K562 (cell line): Measurements from ENCODE around the gene TFAP2A. TPM values are rescaled to one million over a fixed set of nuclear protein-coding genes. Genes with fewer than 3 reads are reported as not detected.

Experiments
- ARID4B ChIP-seq: sonication (generic); formaldehyde crosslinking; IDR thresholded peaks from 2 replicates; pipeline ENCODE4 v1.8.0; 2022; ENCODE audit warnings: mild to moderate bottlenecking, missing genetic modification reagents
- ATF3 ChIP-seq, 2 experiments: fragments of 450-650 bp in 1 of 2; sonication (generic) in 1 of 2; formaldehyde crosslinking in 1 of 2; IDR thresholded peaks in 1 of 2; conservative IDR thresholded peaks in 1 of 2; 2 replicates each; pipeline versions ENCODE4 v1.6.1 to v1.8.1; 2016 to 2023; ENCODE audit warnings: mild to moderate bottlenecking in 2 of 2, moderate library complexity in 2 of 2, inconsistent platforms in 1 of 2, missing genetic modification reagents in 1 of 2
- BCL6 ChIP-seq: fragments of 250-450 bp; sonication (Bioruptor Pico); IDR thresholded peaks from 2 replicates; pipeline ENCODE4 v1.4.0; 2020
- BHLHE40 ChIP-seq: IDR thresholded peaks from 2 replicates; pipeline ENCODE4 v1.6.1; 2011; ENCODE audit warnings: low read length, improper control_type of control experiment
- CEBPZ ChIP-seq: fragments of 150-350 bp; IDR thresholded peaks from 2 replicates; pipeline ENCODE4 v1.6.1; 2014; ENCODE audit warnings: low read depth, mild to moderate bottlenecking, low read length, borderline replicate concordance
- CREBBP ChIP-seq: IDR thresholded peaks from one replicate; pipeline ENCODE4 v1.6.1; 2012; ENCODE audit warnings: low read depth, mild to moderate bottlenecking, control low read depth, inconsistent platforms, low read length
- HDAC1 ChIP-seq, 2 experiments: fragments of 450-650 bp; IDR thresholded peaks; 2 replicates each; pipeline ENCODE4 v1.6.1; 2016 to 2017; ENCODE audit warnings: inconsistent platforms in 1 of 2, mild to moderate bottlenecking in 1 of 2, moderate library complexity in 1 of 2
- IFI16 ChIP-seq: fragments of 250-450 bp; sonication (Bioruptor Pico); IDR thresholded peaks from 2 replicates; pipeline ENCODE4 v2.1.2; 2022; ENCODE audit warnings: mild to moderate bottlenecking, inconsistent platforms
- MYC ChIP-seq, 2 experiments: fragments of 250-450 bp in 1 of 2; sonication (Bioruptor Pico) in 1 of 2; IDR thresholded peaks; 2 replicates each; pipeline versions ENCODE4 v1.5.1 to v1.6.1; 2012 to 2021; ENCODE audit warnings: low read depth in 2 of 2, borderline replicate concordance in 1 of 2, improper control_type of control experiment in 1 of 2, low read length in 1 of 2, mild to moderate bottlenecking in 1 of 2, moderate library complexity in 1 of 2
- NRF1 ChIP-seq, 2 experiments: fragments of 450-650 bp; IDR thresholded peaks in 1 of 2; conservative IDR thresholded peaks in 1 of 2; 2 replicates each; pipeline ENCODE4 v1.6.1; 2014; ENCODE audit warnings: mild to moderate bottlenecking in 2 of 2
- POLR3A ChIP-seq: IDR thresholded peaks from 2 replicates; pipeline ENCODE4 v1.6.1; 2011; ENCODE audit warnings: borderline replicate concordance, mild to moderate bottlenecking, moderate library complexity; ENCODE audit not compliant: insufficient read length, insufficient read depth; ENCODE audit errors: extremely low read depth
- RHOXF2B ChIP-seq: fragments of 250-450 bp; sonication (Bioruptor Pico); conservative IDR thresholded peaks from 2 replicates; pipeline ENCODE4 v1.5.1; 2021
- SMARCC2 ChIP-seq: fragments of 450-650 bp; IDR thresholded peaks from 2 replicates; pipeline ENCODE4 v1.6.1; 2017; ENCODE audit warnings: antibody characterized with exemption, moderate library complexity, mild to moderate bottlenecking, low read depth
- TOE1 ChIP-seq, 2 experiments: fragments of 450-650 bp in 1 of 2; sonication (generic) in 1 of 2; formaldehyde crosslinking in 1 of 2; IDR thresholded peaks; 2 replicates each; pipeline versions ENCODE4 v1.7.1 to v1.8.0; 2016 to 2022; ENCODE audit warnings: borderline replicate concordance in 2 of 2, mild to moderate bottlenecking in 2 of 2, antibody characterized with exemption in 1 of 2, inconsistent platforms in 1 of 2, low read depth in 1 of 2, missing genetic modification reagents in 1 of 2, moderate library complexity in 1 of 2
- ZNF282 ChIP-seq: sonication (generic); formaldehyde crosslinking; IDR thresholded peaks from 2 replicates; pipeline ENCODE4 v1.8.1; 2023; ENCODE audit warnings: missing genetic modification reagents
- ZNF316 ChIP-seq: fragments of 450-650 bp; IDR thresholded peaks from 2 replicates; pipeline ENCODE4 v1.6.1; 2016
- ZNF764 ChIP-seq: fragments of 250-450 bp; sonication (Bioruptor Pico); IDR thresholded peaks from 2 replicates; pipeline ENCODE4 v1.4.0; 2020; ENCODE audit warnings: low read depth, mild to moderate bottlenecking, moderate library complexity
- polyA plus RNA-seq, 8 experiments: library from polyadenylated mRNA; depleted of rRNA in 4 of 8; stranded (reverse) in 5 of 8; unstranded in 3 of 8; fragments of >200 nt; fragmentation: Nextera tagmentation in 2 of 8; fragmentation: Illumina TruSeq in 1 of 8; extraction: Ambion mirVana in 2 of 8; extraction: Trizol in 1 of 8; gene quantifications; 2 replicates each; pipeline versions ENCODE4 v1.2.1 to v1.2.3, GENCODE V29; 2011 to 2014; ENCODE audit warnings: inconsistent platforms in 1 of 8, missing spikeins in 1 of 8
- total RNA-seq, 7 experiments: library from RNA; depleted of rRNA in 6 of 7; stranded (reverse); fragments of >200 nt in 6 of 7; fragmentation: Illumina TruSeq in 2 of 7; extraction: Trizol in 2 of 7; gene quantifications; 2 replicates each; pipeline versions ENCODE4 v1.2.1 to v1.2.3, GENCODE V29; 2011 to 2021; ENCODE audit warnings: low replicate concordance in 1 of 7

The TFAP2A gene
- total and polyA plus RNA-seq, 9 of the 15 experiments (the other 6 are each of a cell fraction or from before 2014, with no cell fraction given): 0.14 to 0.53 (median 0.19) TPM; not detected in 1

- no peak for TF ChIP-seq CEBPZ
- TF ChIP-seq ARID4B: no peak
- TF ChIP-seq MYC (IDR thresholded peaks at IDR 0.05; ENCODE audit: low read depth, low read length): peak; percentile 97
- no peak for TF ChIP-seq MYC (CRISPR knock-in tag; IDR thresholded peaks at IDR 0.05; ENCODE audit: borderline replicate concordance, low read depth)
- peak in 1 of 2 experiments; percentile 87; a peak in 2 of 4 replicates for TF ChIP-seq HDAC1 (IDR thresholded peaks at IDR 0.05)
- TF ChIP-seq POLR3A: no peak
- TF ChIP-seq ZNF282: no peak
- peak; percentile 79; the same call in 1 of the 2 replicates for TF ChIP-seq BHLHE40
- peak; percentile 98 for TF ChIP-seq SMARCC2
- no peak for TF ChIP-seq CREBBP
- no peak for TF ChIP-seq BCL6 (CRISPR knock-in tag)
- peak; percentile 21 to 37; a peak in 2 of 4 replicates for TF ChIP-seq NRF1 (conservative IDR thresholded peaks at IDR 0.05 in 1 of 2, IDR thresholded peaks at IDR 0.05 in 1 of 2)
- TF ChIP-seq ZNF316: peak; percentile 93
- TF ChIP-seq IFI16 (CRISPR knock-in tag): no peak
- no peak for TF ChIP-seq ZNF764 (CRISPR knock-in tag)
- peak; percentile 97 for TF ChIP-seq ATF3 (IDR thresholded peaks at IDR 0.05)
- TF ChIP-seq ATF3 (CRISPR knock-in tag; conservative IDR thresholded peaks at IDR 0.05): peak; percentile 85
- TF ChIP-seq TOE1 (IDR thresholded peaks at IDR 0.05; ENCODE audit: borderline replicate concordance): peak; percentile 80
- no peak for TF ChIP-seq TOE1 (CRISPR knock-in tag; IDR thresholded peaks at IDR 0.05; ENCODE audit: borderline replicate concordance, low read depth)
- no peak for TF ChIP-seq RHOXF2B
Measured at GRCh38 chr6:10347561-10348327, 67.1 kb downstream of the TFAP2A start (continued).
